GM19240 (cell line): ENCODE data around the gene EIF4G3.
"Not testable (repeated sequence)": the region's sequence is repeated elsewhere in the genome, so short reads cannot be mapped to it uniquely, and the experiment has no call there.

Source experiments
- DNase-seq: peaks from one replicate; pipeline ENCODE4 v3.0.0; 2011; ENCODE audit warnings: low spot score; ENCODE audit not compliant: insufficient read length

The EIF4G3 gene

DNA sequence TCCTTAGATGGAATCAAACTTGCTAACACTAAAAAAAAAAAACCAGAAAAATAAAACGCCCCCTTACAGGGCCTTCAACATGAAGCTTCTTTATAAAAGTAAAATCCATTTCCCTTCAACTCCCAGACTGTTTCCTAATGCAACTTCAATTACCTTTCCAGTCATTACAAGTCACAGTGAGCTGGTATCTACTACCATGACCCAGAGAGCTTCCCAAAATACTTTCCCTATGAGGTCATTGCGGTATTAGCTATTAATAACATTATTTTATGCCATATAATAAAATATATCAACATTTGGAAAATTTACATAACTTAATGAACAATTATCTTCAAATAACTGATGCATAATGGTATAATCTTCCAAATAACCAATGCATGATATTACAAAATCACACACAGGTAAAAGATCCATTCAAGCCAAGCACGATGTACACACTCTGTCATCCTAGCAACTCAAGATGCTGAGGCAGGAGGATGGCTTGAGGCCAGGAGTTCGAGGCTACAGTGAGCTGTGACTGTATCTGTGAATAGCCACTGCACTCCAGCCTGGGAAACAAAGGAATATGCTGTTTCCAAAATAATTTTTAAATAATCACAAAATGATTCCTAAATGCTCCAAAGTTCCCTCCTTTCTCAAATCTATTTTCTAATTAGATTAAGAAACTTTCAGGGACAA is 24.1 kb downstream of the EIF4G3 start:
- DNase-seq, result no peak

DNA sequence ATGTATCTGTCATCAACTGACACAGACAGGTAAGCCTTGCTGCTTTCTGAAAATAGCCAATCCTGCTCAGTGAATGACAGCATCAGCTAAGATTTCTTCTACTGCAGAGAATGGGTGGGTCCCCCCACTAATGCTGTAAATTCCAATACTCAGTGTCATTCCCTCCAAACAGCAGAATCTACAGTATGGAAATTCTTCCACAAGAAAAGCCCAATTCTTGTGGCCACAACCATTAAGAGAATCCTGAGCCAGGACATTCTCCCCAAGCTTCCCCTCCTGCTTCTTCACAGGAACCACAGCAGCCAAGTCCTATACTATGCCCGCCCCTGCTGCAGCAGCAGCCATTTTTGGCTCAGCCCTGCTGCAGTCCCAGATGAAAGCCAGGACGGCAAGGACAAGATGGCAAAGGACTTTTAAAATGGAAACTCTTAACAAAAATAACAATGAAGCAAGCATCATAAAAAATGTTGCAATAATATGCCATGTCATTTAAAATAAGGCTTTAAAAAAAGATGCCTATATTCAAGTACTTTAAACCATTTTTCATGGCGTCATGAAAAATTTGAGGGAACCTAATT is 26.8 kb downstream of the EIF4G3 start:
- no peak for DNase-seq

DNA sequence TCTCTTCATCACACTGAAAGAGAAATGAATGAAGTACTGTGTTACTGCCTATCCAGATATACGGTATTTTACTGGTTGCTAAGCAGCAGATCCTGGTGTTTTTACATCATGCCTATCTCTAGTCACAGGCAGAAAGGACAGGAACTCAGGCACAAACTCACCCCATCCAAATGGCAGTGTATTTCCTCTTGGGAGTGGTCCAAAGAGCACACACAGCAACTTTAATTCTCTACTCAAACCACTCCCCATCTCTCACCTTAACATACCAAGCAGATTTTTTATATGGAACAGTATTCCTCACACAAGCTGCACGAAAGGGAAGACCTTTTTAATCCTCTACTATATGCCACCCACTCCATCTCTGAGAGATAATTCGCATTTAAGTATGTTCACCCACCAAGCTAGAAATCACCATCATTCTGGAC is 27.3 kb downstream of the EIF4G3 start:
- no peak for DNase-seq

DNA sequence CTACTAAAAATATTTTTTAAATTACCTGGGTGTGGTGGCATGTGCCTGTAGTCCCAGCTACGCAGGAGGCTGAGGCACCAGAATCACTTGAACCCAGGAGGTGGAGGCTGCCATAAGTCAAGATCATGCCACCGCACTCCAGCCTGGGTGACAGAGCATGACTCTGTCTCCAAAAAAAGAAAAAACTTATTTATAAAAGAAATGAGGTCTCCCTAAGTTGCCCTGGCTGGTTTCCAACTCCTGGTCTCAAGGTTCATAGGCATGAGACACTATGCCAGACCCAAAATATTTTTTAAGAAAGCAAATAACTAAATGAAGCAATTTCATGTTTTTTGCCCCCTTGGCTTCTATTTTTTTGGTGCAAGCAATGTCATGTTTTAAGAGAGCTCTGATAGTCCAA is 32.9 kb downstream of the EIF4G3 start:
- DNase-seq, result no peak

DNA sequence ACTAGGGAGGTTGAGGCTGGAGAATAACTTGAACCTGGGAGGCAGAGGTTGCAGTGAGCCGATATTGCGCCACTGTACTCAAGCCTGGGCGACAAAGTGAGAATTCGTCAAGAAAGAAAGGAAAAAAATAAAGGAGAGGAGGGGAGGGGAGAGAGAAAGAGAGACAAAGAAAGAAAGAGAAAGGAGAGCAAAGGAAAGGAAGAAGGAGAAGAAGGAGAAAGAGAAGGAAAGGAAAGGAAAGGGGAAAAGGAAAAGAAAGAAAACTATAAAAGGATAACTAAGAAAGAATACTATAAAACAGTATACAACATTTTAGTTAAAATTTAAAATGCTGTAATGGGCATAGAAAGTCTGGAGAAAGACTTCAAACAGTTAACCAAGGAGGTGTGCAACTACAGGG is 33.6 kb downstream of the EIF4G3 start:
- DNase-seq, result no peak

DNA sequence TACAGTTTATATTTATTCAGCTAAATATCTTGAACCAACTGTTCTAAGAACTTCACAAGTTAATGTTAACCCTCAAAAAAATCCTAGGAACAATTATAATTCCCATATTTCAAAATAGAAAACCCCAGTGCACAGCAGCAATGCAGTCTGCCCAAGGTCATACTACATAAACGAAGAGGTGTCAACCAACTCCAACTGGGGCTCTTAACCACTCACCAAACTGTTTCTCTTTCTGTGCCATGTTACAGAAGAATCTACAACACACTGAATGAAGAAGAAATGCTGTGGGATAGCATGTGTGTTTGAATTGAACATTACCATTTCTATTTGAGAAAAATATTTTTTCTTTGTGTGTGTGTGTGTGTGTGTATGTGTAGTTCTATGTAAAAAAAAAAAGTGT is 35.7 kb downstream of the EIF4G3 start:
- DNase-seq, result no peak

DNA sequence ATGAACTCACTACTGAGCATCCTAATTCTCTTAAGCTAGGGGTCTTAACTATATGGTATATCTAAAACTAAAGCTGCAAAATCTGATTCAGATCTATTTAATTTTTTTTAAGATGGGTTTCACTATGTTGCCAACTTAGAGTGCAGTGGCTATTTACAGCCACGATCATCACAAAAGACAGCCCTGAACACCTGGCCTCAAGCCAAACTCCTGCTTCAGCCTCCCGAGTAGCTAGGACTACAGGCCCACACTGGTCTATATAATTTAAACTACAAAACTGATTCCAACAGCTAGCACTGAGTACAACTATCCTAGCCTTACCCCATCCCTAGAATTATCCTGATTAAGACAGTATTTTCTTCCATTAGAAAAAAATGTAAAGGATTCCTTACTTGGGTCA is 37.1 kb downstream of the EIF4G3 start:
- no peak for DNase-seq

DNA sequence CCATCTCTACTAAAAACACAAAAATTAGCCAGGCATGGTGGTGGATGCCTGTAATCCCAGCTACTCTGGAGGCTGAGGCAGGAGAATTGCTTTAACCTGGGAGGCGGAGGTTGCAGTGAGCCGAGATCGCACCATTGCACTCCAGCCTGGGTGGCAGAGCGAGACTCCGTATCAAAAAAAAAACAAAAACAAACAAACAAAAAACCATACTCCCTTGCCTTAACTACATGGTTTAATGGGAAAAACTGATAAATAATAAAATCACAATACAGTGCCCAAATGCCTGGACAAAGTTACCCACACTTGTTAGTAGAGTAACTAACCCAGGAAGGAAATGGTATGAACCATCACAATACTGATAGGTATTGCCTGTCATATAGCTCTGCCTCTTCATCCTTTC is 40.4 kb downstream of the EIF4G3 start:
- not testable (repeated sequence) for DNase-seq

DNA sequence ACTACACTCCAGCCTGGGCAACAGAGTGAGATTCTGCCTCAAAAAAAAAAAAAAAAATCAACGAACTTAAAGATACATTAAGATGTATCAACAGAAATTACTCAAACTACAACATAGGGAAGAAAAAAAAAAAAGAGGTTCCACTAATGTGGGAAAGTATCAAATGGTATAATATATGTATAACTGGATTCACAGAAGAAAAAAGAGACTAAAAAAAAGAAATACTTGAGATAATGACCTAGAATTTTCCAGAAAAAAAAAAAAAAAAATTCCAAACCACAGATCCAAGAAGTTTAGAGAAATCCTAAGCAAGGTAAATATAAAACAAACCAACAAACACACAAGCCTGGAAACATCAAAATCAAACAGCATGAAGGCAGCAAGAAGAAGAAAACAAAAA is 45.5 kb downstream of the EIF4G3 start:
- DNase-seq, result no peak

DNA sequence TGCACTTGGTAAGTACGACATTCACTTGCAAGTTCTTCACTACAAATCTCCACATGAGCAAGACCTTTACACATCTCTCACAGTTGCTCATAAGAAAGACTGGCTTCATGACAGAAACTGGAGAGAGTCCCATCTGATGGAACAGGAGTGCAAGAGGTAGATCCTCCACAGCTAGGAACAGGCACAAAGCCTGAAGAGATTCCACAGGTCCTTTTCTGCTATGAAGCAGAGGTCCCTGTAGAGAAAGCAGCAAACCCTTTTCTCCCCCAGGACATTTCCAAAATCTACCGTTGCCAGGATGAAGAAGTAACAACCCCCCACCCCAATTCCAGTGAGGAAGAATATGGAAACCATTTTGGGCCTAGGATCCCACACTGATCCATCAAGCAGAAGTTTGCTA is 47.3 kb downstream of the EIF4G3 start:
- DNase-seq, result no peak

DNA sequence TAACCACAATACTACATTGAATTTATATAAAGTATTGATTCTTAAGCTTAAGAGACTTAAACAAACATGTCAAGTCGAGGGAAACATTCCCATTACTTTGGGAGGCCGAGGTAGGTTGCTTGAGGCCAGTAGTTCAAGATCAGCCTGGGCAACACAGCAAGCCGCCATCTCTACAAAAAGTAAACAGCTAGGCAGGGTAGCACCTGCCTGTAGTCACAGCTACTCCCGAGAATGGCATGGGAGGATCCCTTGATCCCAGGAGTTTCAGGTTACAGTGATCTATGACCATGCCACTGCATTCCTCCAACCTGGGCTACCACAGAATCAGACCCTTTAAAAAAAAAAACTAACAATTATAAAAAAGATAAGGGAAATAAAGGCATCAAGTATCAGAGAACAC is 50.4 kb downstream of the EIF4G3 start:
- DNase-seq, result no peak

DNA sequence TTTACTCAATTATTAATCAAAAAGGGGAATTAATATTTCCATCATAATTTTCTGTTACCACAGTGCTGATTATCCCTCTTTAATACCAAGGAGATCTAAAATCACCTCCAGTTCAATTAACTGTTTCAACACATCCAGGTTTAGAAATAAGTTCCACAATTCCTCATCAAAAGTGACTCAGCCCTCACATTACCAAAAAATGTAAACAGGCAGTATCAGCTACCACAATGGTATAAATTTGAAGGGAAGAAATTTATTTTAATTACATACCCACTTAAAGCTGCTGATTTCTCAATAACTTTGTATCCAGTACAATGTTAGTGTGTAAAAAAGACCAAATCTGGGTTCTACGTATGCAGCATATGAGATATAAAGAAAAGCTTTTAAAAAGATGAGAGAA is 51.9 kb downstream of the EIF4G3 start:
- no peak for DNase-seq

DNA sequence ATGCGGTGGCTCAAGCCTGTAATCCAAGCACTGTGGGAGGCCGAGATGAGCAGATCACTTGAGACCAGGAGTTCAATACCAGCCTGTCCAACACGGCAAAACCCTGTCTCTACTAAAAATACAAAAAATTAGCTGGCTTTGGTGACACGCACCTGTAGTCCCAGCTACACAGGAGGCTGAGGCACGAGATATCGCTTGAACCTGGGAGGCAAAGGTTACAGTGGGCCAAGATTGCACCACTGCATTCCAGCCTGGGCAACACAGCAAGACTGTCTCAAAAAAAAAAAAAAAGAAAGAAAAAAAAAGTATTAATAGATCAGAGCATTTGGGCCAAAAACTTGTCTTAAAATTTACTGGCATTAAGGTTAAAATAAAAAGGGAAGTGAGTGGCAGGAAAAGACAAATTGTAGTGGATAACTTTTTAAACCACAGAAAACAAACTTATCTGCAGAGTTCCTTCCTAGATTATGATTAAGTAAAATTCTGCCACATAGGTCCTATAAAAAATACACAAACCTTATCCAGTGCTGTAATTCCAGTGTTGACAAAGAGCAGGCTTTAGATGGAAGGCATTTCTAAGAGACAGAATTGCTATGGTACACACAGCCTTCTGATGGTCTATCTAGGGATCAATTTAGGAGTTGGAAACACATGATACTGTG is 53.3 kb downstream of the EIF4G3 start:
- no peak for DNase-seq

DNA sequence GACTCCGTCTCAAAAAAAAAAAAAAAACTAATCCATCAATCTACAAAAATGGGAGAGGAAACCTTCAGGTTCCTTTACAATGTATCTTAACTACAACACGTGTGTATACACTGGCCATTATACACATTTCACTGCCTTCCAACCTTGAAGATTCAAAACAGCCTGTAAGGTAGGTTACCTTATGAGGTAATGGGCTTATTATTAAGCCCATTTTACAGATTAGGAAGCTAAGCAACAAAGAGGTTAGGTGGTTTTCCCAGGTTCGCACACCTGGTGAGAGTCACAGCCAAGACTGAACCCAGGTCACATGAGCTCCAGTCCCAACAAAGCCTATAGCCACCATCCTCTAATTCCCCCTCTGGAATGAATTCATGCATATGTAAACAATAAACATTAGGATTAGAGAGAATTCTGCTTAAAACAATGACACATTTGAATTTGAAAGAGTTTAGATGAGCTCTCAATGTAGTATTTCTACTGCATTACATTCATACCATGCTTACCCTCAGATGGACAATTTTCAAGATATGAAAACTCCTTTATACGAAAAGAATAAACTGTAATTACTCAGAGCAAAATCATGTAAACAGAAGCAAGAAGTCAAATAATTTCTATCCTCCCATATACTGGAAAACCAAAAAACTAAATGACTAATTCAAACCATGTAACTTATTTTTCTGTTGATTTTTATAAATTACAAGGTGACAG is 54.8 kb downstream of the EIF4G3 start:
- no peak for DNase-seq

DNA sequence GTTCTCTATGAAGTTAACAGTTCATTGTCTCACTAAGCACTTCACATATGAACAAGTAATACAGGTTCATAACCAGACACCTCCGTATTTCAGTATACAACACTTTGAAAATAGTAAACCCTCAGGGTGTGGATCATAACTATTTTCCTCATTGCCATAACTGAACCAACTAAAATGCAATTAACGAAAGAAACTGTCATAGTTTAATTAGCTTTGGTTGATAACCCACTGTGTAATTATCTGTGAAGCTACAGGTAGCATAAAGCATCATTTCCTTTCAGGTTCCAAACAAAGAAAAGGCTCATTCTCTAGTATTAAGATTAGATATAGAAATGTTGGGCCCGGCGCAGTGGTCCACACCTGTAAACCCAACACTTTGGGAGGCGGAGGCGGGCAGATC is 58.5 kb downstream of the EIF4G3 start:
- no peak for DNase-seq

DNA sequence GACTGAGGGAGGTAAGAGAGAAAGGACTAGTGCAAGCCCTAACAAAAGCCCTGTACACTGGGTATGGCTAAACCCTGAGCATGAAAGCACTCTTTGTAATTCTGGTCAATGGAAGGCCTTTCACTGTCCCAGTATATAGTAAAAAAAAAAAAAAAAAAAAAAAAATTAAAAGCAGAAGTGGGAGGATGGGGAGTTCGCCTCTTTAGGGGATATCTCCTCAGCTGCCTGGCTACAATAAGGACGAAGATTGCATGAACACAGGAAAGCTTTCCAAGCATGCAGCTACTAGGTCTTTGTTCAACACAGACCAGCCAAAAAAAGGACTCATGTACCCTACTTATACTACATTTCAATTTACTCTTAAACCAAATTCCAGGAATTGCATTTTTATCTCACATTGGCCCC is 59.1 kb downstream of the EIF4G3 start:
- no peak for DNase-seq

DNA sequence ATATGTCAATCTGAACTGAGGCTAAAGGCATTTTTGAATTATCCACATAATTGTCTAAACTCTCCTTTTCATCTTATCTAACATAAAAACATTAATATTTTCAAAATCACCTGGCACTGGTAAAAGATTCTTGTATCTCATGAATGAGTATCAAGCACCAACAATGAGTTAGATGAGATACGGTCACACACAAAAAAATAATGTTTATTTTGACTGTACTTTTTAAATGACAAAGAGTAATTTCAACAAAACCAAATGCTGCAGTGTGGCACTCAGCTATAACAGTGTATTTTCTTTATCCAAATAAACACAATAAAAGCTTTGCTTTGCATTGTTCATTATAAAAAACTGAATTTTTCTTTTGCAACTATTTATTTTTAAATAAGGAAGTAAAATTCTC is 59.5 kb downstream of the EIF4G3 start:
- no peak for DNase-seq

DNA sequence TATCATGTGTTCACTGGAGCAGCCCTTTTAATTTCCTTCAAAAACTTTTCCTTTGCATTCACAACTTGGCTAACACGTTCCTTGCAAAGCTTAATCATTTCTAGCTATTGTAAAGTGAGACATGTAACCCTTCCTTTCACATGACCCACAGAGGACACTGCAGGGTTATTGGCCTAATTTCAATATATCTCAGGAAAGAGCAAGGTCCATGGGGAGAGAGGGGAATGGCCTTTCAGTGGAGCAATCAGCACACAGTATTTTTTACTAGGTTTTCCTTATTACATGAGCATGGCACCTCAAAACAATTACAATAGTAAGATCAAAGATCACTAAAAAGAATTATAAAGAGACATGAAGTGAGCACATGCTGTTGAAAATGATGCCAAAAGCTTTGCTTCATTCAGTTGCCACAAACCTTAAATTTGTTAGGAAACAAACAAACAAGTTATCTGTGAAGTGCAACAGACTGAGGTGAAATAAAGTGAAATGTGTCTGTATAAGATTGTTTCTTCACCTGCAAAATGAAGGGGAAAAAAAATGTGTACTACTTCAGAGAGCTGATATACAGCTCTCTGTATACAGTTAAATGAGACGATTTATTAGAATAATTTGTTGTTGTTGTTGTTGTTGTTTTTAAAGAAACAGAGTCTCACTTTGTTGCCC is 61.5 kb downstream of the EIF4G3 start:
- no peak for DNase-seq

DNA sequence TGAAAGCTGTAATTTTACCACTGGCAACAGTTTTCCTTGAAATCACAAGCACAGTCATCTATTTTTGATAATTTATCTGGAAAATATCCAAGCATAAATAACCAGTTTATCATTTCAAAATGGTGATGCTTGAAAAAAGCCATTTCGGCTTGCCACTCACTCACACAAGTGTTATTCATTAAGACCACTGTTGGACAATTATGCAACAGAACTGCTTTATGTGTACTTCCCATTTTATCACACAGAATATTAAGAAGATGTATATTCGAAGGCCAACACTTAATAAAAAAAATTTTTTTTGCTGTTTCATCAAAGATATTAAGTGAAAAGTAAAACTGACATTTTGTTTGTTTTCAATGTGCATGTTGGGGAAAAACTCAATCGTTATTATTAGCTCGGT is 62.3 kb downstream of the EIF4G3 start:
- DNase-seq, result no peak

DNA sequence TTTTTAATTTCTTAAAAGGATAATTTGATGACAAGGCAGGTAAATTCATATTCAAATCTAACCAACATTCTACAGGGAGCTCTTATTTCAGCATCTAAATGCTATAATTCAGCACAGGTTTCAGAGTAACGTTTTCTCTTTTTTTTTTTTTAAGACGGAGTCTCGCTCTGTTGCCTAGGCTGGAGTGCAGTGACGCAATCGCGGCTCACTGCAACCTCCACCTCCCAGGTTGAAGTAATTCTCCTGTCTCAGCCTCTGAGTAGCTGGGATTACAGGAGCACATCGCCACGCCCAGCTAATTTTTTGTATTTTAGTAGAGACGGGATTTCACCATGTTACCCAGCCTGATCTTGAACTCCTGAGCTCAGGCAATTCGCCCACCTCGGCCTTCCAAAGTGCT is 66.5 kb downstream of the EIF4G3 start:
- DNase-seq, result no peak

DNA sequence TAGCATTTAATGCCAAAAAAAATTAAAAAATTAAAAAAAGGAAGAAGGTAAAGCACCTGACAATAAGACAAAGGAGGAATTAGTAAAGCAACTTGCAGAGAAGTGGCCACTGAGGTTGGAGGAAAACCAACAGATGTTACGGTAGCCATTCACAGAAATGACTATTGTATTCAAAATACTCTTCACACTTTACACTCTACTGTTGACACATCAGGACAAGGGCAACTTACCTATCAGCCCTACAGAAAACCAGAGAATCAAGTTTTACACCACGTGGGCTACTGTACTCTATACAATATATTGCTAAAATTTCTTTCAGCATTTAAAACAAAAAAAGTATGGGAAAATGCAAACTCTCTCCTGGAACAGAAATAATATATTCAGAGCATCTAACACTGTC is 70.0 kb downstream of the EIF4G3 start:
- DNase-seq, result no peak

DNA sequence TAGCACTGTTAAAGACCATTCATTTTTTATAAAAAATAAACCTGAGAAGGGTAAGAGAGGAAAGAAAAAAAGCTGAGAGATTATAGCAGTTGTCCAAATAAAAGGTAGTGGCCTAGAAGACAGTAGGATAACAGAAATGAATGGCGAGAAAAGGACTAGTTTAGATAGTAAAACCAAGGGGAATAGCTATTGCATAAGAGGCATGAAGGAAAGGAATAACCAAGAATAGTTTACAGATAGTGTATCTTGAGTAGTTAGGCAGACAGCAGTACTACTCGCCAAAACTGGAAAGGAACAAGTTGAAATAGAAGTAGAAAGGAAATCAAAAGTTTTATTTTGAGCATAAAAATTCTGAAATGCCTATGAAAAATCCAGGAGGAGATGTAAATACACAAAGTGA is 70.5 kb downstream of the EIF4G3 start:
- DNase-seq, result no peak
